Hepatocyte (in vitro differentiated cells): ENCODE data around the gene PDLIM1. TPM values are rescaled to one million over a fixed set of nuclear protein-coding genes. Genes with fewer than 3 reads are reported as not detected.
A peak's percentile ranks its signal among the peaks of the same experiment; 100 is the strongest.

ENCODE experiments used
- DNase-seq: peaks from one replicate; pipeline ENCODE4 v3.0.0-alpha.2; 2016; ENCODE audit warnings: low spot score
- H2AFZ ChIP-seq: fragments of 200-600 bp; sonication (generic); 2 replicates; pipeline ENCODE4 v1.6.0; 2016; ENCODE audit warnings: antibody characterized with exemption, mild to moderate bottlenecking
- H3K27ac ChIP-seq: fragments of 200-600 bp; sonication (generic); 2 replicates; pipeline ENCODE4 v1.5.1; 2016; ENCODE audit warnings: mild to moderate bottlenecking
- H3K27me3 ChIP-seq: fragments of 200-600 bp; sonication (generic); 2 replicates; pipeline ENCODE4 v1.6.1; 2016
- H3K36me3 ChIP-seq: fragments of 200-600 bp; sonication (generic); replicated peaks from 2 replicates; pipeline ENCODE4 v1.5.1; 2016; ENCODE audit warnings: low read depth; ENCODE audit not compliant: insufficient read depth
- H3K4me1 ChIP-seq: fragments of 200-600 bp; sonication (generic); 2 replicates; pipeline ENCODE4 v1.5.1; 2016; ENCODE audit warnings: mild to moderate bottlenecking, moderate library complexity; ENCODE audit not compliant: insufficient read depth
- H3K4me2 ChIP-seq: fragments of 200-600 bp; sonication (generic); 2 replicates; pipeline ENCODE4 v1.6.0; 2016
- H3K4me3 ChIP-seq: fragments of 200-600 bp; sonication (generic); 2 replicates; pipeline ENCODE4 v1.5.1; 2016; ENCODE audit warnings: mild to moderate bottlenecking
- H3K79me2 ChIP-seq: fragments of 200-600 bp; sonication (generic); 2 replicates; pipeline ENCODE4 v1.6.0; 2017; ENCODE audit warnings: mild to moderate bottlenecking
- H3K9me2 ChIP-seq: fragments of 200-600 bp; sonication (generic); replicated peaks from 2 replicates; pipeline ENCODE4 v1.6.0; 2017; ENCODE audit warnings: mild to moderate bottlenecking; ENCODE audit not compliant: insufficient read depth
- H3K9me3 ChIP-seq: fragments of 200-600 bp; sonication (generic); 2 replicates; pipeline ENCODE4 v1.5.1; 2016; ENCODE audit warnings: low read depth, mild to moderate bottlenecking
- H4K20me1 ChIP-seq: fragments of 200-600 bp; sonication (generic); 2 replicates; pipeline ENCODE4 v1.6.0; 2016; ENCODE audit warnings: mild to moderate bottlenecking; ENCODE audit not compliant: insufficient read depth, poor library complexity, severe bottlenecking
- CTCF ChIP-seq: fragments of 200-600 bp; sonication (generic); IDR thresholded peaks from 2 replicates; pipeline ENCODE4 v1.5.1; 2016; ENCODE audit warnings: antibody characterized with exemption, mild to moderate bottlenecking; ENCODE audit not compliant: poor library complexity
- EZH2 ChIP-seq: fragments of 200-600 bp; sonication (generic); IDR thresholded peaks from 2 replicates; pipeline ENCODE4 v1.6.1; 2016; ENCODE audit warnings: antibody characterized with exemption, mild to moderate bottlenecking, borderline replicate concordance
- EZH2phosphoT487 ChIP-seq: fragments of 200-600 bp; sonication (generic); IDR thresholded peaks from one replicate; pipeline ENCODE4 v1.6.1; 2018; ENCODE audit warnings: antibody characterized with exemption, mild to moderate bottlenecking, low read depth, moderate library complexity; ENCODE audit not compliant: unreplicated experiment, severe bottlenecking
- WGBS: methylation state at CpG from one replicate; pipeline ENCODE4 v1.1.6; 2016; ENCODE audit warnings: low lambda C conversion rate; ENCODE audit errors: missing lambda C conversion rate; 5-methylcytosine and 5-hydroxymethylcytosine counted together
- polyA plus RNA-seq: library from polyadenylated mRNA; unstranded; fragments of >200 nt; fragmentation: Nextera tagmentation; extraction: Ambion mirVana; gene quantifications from 2 replicates; pipeline ENCODE4 v1.2.1, GENCODE V29; 2016
- total RNA-seq: library from RNA; depleted of rRNA; stranded (reverse); fragments of >200 nt; gene quantifications from 2 replicates; pipeline ENCODE4 v1.2.3, GENCODE V29; 2014

PDLIM1 gene
- total and polyA plus RNA-seq, 2 experiments from 2014 or later, result 58.2 to 176 TPM

GRCh38 chr10:95264227-95265051, 26.4 kb downstream of the PDLIM1 start:
- peak overlapping the region; percentile 11 for H3K4me2 ChIP-seq
- no peaks in the 10 kb centered on the region for H3K27me3 ChIP-seq
- 33% methylated on average over 6 of the region's 6 CpGs for WGBS
- DNase-seq, result no peak
- no peaks in the 10 kb centered on the region for H3K9me2 ChIP-seq
- TF ChIP-seq EZH2 (no peak), EZH2phosphoT487 (no peak), CTCF (no peak)
- H3K79me2 ChIP-seq, result peaks cover 10% of the 10 kb centered on the region
- no peak overlapping the region for H2AFZ ChIP-seq
- no peak overlapping the region for H3K4me3 ChIP-seq
- peak overlapping the region; percentile 94 for H3K27ac ChIP-seq
- no peaks in the 10 kb centered on the region for H3K9me3 ChIP-seq
- peaks cover 53% of the 10 kb centered on the region for H3K4me1 ChIP-seq
- no peaks in the 10 kb centered on the region for H3K36me3 ChIP-seq
- no peaks in the 10 kb centered on the region for H4K20me1 ChIP-seq

- no peak for DNase-seq
- H3K79me2 ChIP-seq, result peaks cover 10% of the 10 kb centered on the region
- no peaks in the 10 kb centered on the region for H3K27me3 ChIP-seq
- no peak overlapping the region for H2AFZ ChIP-seq
- H3K9me2 ChIP-seq, result no peaks in the 10 kb centered on the region
- H4K20me1 ChIP-seq, result no peaks in the 10 kb centered on the region
- H3K4me1 ChIP-seq, result peaks cover 49% of the 10 kb centered on the region
- WGBS, result 81% methylated on average over 7 of the region's 7 CpGs
- H3K4me2 ChIP-seq, result no peak overlapping the region
- TF ChIP-seq EZH2phosphoT487 (no peak), EZH2 (no peak), CTCF (no peak)
- H3K36me3 ChIP-seq, result no peaks in the 10 kb centered on the region
- no peak overlapping the region for H3K4me3 ChIP-seq
- H3K9me3 ChIP-seq, result no peaks in the 10 kb centered on the region
- peak overlapping the region; percentile 94 for H3K27ac ChIP-seq
Measured at GRCh38 chr10:95263864-95264226, 27.0 kb downstream of the PDLIM1 start.

DNA sequence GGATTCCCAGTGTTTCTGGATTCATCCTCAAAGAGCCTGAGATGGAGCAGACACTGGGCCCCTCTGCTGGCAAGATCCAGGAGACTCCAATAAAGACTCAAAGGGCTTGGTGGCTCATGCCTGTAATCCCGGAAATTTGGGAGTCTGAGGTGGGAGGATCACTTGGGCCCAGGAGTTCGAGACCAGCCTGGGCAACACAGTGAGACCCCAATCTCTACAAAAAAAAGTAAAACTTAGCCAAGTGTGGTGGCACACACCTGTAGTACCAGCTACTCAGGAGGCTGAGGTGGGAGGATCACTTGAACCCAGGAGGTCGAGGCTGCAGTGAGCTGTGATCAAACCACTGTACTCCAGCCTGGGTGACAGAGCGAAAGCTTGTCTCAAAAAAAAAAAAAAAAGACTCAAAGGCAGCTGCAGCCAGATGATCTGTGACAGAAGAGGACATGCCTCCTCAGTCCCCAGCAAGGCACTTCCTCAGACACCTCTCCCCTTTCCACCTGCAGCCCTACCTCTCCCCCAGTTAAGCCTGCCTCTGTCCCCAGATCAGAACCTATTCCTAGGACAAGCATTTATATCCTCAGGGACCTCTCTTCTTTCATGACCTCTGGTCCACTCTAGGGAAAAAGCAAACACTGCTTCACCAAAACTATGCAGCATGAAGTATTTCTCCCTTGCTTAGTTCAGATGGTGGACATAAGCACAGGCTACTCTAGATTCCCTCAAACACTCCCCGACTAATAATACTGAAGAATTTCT, 27.9 kb downstream of the PDLIM1 start:
- H3K36me3 ChIP-seq, result no peaks in the 10 kb centered on the region
- no peak overlapping the region for H3K4me2 ChIP-seq
- peaks cover 10% of the 10 kb centered on the region for H3K79me2 ChIP-seq
- no peaks in the 10 kb centered on the region for H3K27me3 ChIP-seq
- peak overlapping the region; percentile 94 for H3K27ac ChIP-seq
- TF ChIP-seq EZH2phosphoT487 (no peak), EZH2 (no peak), CTCF (no peak)
- no peaks in the 10 kb centered on the region for H3K9me3 ChIP-seq
- no peak for DNase-seq
- no peaks in the 10 kb centered on the region for H3K9me2 ChIP-seq
- WGBS, result 71% methylated on average over 5 of the region's 5 CpGs
- H4K20me1 ChIP-seq, result no peaks in the 10 kb centered on the region
- no peak overlapping the region for H2AFZ ChIP-seq
- H3K4me1 ChIP-seq, result peaks cover 43% of the 10 kb centered on the region
- H3K4me3 ChIP-seq, result no peak overlapping the region
